GM21526 (cell line): ENCODE results near the gene SBK3.
"Not testable (repeated sequence)": the region's sequence is repeated elsewhere in the genome, so short reads cannot be mapped to it uniquely, and the experiment has no call there.

ENCODE experiments used
- ATAC-seq: cut with Tn5 transposase; IDR thresholded peaks from one replicate; pipeline ENCODE4 v1.9.1; 2021; ENCODE audit warnings: moderate library complexity; ENCODE audit not compliant: unreplicated experiment, low FRiP score

The SBK3 gene

DNA sequence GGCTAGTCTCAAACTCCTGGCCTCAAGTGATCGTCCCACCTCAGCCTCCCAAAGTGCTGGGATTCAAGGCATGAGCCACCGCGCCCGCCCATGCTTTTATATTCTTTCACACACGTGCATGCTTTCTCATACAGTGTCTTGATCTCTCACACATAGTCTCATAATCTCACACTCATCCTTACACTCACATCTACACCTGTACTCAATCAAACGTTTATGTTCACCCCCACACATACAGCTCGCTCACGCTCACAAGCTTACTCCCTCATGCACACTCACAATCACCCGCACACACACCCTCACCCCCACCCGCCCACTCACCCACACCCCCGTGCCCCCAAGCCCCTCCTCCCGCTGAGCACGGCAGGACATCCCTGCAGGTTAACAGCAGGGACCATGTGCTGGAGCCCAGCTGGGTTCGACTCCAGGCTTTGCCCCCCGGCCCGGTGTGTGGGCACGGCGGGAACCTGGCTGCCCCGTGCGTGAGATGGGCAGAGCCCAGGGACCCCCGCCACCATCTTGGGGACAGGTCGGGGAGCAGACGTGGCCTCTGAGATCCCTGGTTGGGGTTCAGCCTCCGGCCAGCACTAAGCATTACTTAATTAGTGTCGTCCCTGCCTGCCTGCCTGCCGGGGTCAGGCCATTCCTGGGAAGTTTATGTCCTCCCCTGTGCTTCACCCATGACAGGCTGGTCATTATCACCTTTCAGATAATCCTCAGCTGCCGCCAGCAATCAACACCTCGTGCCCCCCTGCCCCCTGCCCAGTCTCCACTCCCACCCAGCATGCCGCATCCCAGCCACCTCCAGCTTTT is 19.8 kb downstream of the SBK3 start:
- ATAC-seq, result no peak

- no peak for ATAC-seq
Measured at GRCh38 chr19:55520691-55521292, 24.6 kb downstream of the SBK3 start.

GRCh38 chr19:55519451-55520311 is 25.7 kb downstream of the SBK3 start:
- no peak for ATAC-seq

GRCh38 chr19:55516878-55517620 is 28.3 kb downstream of the SBK3 start:
- peak; percentile 92 for ATAC-seq

DNA sequence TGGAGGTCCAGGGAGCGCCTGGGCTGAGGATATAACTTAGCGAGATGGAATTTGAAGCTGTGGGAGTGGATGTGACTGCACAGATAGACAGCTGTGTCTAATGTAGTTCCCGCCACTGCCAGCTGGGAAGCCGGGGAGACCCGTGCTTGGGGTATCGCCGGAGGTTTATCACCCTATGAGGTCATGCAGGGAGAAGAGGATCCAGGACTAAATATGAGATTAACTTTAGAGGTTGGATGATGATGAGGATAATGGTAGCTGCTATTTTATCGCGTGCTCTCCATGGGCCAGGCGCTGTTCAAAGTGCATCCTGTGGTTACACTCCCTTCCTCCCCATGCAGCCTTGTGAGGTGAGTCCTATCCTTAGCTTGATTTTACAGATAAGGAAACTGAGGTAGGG is 37.2 kb downstream of the SBK3 start:
- ATAC-seq, result no peak

DNA sequence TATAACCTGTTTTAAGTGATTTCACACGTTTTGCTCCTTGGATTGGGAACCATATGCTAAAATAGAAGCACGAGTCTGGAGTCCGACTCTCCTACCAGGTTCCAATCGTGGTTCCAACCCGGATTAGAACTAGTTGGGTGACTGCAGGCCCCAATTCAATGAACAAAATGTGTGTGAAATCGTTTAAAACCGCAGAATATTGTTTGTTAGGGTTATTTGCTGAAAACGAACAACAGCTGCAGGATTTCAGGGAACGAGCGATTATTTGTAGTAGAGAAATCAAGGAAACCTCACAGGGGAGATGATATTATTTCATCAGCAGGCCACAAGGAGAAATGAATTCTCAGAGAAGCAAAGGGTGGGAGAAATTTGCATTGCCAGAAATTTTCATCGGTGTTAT is 40.4 kb downstream of the SBK3 start:
- no peak for ATAC-seq

DNA sequence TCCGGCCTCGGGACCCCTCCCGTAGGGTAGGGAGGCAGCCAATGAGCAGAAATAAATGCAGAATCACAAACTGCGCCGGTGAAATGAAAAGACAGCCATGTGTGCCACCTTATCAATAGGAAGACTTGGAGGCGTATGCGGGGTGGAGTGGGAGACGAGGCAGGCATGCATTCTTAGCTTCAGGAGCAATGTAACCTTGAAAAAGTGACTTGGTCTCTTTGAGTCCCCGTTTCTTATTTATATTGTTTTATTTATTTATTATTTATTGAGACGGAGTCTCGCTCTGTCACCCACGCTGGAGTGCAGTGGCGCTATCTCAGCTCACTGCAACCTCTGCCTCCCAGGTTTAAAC is 41.1 kb downstream of the SBK3 start:
- ATAC-seq, result no peak

- peak; percentile 83 for ATAC-seq
Measured at GRCh38 chr19:55503502-55504251, 41.7 kb downstream of the SBK3 start.

- ATAC-seq, result no peak
Measured at GRCh38 chr19:55503157-55503501, 42.2 kb downstream of the SBK3 start.

- ATAC-seq, result no peak
Measured at GRCh38 chr19:55502197-55502952, 43.0 kb downstream of the SBK3 start.

GRCh38 chr19:55500368-55500952 is 44.9 kb downstream of the SBK3 start:
- ATAC-seq, result no peak

GRCh38 chr19:55498246-55498840 is 47.0 kb downstream of the SBK3 start:
- no peak for ATAC-seq

DNA sequence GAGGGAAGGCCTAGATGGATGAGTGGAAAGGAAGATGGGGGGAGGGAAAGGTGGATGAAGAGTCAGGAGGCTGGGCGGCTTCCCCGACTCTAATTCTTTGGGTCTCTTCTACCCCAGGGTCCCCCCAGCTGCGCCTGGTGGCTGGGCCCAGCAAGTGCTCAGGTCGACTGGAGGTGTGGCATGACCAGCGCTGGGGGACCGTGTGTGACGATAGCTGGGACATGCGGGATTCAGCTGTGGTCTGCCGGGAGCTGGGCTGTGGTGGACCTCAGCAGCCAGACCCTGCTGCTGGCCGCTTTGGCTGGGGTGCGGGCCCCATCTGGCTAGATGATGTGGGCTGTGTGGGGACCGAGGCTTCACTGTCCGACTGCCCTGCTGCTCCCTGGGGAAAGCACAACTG is 47.6 kb downstream of the SBK3 start:
- ATAC-seq, result no peak

DNA sequence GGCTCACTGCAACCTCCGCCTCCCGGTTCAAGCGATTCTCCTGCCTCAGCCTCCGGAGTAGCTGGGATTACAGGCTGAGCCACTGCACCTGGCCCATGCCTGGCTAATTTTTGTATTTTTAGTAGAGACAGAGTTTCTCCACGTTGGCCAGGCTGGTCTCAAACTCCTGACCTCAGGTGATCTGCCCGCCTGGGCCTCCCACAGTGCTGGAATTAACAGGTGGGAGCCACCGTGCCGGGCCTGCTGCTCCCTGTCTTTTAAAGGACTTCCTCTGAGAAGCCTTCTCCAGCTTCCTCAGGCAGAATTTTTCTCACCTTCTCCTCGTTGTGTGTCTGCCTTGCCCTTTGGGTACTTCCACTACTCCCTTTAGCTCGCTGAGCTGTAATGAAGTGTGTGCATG is 48.5 kb downstream of the SBK3 start:
- ATAC-seq, result not testable (repeated sequence)

DNA sequence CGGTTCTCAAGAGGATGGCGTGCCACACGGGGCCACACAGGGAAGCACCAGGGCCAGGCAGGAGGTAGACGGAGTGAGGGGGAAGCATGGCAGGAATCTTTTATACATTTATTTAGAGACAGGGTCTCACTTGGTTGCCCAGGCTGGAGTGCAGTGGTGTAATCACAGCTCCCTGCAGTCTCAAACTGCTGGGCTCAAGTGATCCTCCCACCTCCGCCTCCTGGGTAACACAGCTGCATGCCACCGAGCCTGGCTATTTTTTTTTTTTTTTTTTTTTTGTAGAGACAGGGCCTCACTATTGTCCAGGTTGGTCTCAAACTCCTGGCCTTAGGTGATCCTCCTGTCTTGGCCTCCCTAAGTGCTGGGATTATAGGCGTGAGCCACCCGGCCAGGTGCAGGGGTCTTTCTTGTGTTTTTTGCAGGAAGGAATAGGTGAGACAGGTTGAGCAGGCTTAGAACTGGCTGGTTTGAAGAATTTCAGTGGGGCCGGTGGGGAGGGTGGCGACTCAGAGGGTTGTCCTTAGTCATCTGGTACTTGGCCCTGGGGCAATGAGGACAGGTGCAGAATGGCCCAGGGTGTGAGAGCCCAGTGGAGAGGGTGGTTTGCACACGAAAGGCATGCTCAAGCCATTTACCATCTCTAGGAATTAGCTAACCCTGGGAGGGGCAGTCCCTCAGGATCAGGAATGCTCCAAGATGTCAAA is 49.5 kb downstream of the SBK3 start:
- ATAC-seq, result no peak

DNA sequence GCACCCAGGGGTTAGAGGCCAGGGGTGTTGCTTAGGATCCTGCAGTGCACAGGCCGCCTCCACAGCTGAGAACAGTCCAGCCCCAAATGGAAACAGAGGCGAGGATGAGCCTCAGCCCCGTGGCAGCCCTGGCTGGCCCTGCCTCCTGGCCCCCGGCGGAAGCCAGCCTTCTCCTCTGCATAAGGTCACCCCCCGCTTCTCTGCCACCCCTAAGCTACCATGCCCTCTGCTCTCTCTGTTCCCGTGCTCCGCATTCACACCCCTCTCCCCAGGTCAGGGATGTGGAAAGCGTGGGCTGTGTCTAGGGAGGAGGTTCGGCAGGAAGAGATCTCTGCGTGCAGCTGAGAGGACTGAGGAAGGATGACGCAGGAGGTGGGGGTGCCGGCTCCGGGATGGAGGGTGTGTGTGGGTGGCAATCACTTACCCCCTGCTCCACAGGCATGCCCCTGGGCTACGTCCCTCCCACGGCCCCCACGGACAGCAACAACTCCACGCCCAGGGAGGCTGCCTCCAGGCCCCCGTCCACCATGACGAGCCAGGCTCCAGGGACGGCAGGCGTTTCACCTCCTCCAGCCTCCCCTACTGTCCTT is 51.1 kb downstream of the SBK3 start:
- ATAC-seq, result no peak

GRCh38 chr19:55493645-55494171 is 51.6 kb downstream of the SBK3 start:
- no peak for ATAC-seq
